Measurements from ENCODE around the gene BCORL1. TPM values are rescaled to one million over a fixed set of nuclear protein-coding genes. Genes with fewer than 3 reads are reported as not detected.

The BCORL1 gene
- total RNA-seq, 2 donors from 2014 or later, result 4.4 to 25.2 TPM

GRCh38 chrX:130079824-130080406 lies 97.5 kb downstream of the BCORL1 start:
- intact Hi-C loops (cut with DNase I), result loop anchor here (5.0 kb wide), 2 partner anchors 42 to 112 kb away; no protein-coding TSS in a partner anchor
- Histone ChIP-seq H3K4me3 (no peak overlapping the region), H3K27ac (no peak overlapping the region)

DNA sequence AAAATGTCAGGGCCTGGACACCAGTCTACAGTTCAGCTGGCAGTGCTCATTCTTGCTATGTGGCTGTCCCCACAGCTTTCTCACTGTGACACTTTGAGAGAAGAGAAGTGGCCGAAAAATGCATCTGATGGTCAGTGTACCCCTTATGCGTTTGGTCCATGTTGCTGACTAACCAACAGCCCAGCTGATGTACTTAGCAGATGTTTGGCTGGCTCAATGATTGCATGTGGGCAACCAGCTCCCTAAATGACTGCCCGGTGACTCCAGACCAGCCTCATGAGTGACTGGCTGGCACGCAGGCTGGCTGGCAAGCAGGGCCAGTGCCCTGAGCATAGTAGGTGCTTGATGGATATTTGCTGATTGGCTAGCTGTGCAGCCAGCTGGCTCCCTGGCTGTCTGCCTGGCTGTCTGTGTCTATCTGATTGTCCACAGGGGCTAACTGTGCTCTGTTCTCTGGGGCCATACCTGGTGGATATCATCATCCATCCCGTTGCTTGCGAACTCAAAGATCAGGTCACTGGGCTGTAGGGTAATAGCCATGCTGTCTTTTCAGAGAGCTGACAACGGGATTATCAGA lies 98.4 kb downstream of the BCORL1 start:
- intact Hi-C loops (cut with DNase I), result loop anchor here (5.0 kb wide), 2 partner anchors 41 to 111 kb away; no protein-coding TSS in a partner anchor
- Histone ChIP-seq H3K4me3 (no peak overlapping the region), H3K27me3 (replicated peaks; ENCODE audit: insufficient read depth) (no peaks in the 10 kb centered on the region), H3K9me3 (no peaks in the 10 kb centered on the region), H3K27ac (no peak overlapping the region), H3K4me1 (replicated peaks) (no peaks in the 10 kb centered on the region), H3K36me3 (no peaks in the 10 kb centered on the region)
- TF ChIP-seq POLR2A (IDR thresholded peaks at IDR 0.05), result no peak
- TF ChIP-seq, protein P1, sequence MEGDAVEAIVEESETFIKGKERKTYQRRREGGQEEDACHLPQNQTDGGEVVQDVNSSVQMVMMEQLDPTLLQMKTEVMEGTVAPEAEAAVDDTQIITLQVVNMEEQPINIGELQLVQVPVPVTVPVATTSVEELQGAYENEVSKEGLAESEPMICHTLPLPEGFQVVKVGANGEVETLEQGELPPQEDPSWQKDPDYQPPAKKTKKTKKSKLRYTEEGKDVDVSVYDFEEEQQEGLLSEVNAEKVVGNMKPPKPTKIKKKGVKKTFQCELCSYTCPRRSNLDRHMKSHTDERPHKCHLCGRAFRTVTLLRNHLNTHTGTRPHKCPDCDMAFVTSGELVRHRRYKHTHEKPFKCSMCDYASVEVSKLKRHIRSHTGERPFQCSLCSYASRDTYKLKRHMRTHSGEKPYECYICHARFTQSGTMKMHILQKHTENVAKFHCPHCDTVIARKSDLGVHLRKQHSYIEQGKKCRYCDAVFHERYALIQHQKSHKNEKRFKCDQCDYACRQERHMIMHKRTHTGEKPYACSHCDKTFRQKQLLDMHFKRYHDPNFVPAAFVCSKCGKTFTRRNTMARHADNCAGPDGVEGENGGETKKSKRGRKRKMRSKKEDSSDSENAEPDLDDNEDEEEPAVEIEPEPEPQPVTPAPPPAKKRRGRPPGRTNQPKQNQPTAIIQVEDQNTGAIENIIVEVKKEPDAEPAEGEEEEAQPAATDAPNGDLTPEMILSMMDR (IDR thresholded peaks at IDR 0.05), result no peak
- TF ChIP-seq POLR2AphosphoS5 (IDR thresholded peaks at IDR 0.05), result no peak
- WGBS, result 80% methylated on average over 2 of the region's 7 CpGs
- no peak for DNase-seq (ENCODE audit: low spot score)

More at GRCh38 chrX:130079824-130080406, 97.5 kb downstream of the BCORL1 start:
- no peaks in the 10 kb centered on the region for H3K4me1 ChIP-seq (replicated peaks)
- H3K27me3 ChIP-seq (replicated peaks; ENCODE audit: insufficient read depth), result no peaks in the 10 kb centered on the region
- WGBS, result 39% methylated on average over 8 of the region's 9 CpGs
- DNase-seq (ENCODE audit: low spot score), result peak; percentile 51
- no peak for TF ChIP-seq POLR2A (IDR thresholded peaks at IDR 0.05)
- TF ChIP-seq POLR2AphosphoS5 (IDR thresholded peaks at IDR 0.05), result peak; percentile 44
- TF ChIP-seq, protein P1 (IDR thresholded peaks at IDR 0.05), result peak in 3 of 4 experiments; percentile 63 to 68 (median 67)
- no peaks in the 10 kb centered on the region for H3K36me3 ChIP-seq
- no peaks in the 10 kb centered on the region for H3K9me3 ChIP-seq

DNA sequence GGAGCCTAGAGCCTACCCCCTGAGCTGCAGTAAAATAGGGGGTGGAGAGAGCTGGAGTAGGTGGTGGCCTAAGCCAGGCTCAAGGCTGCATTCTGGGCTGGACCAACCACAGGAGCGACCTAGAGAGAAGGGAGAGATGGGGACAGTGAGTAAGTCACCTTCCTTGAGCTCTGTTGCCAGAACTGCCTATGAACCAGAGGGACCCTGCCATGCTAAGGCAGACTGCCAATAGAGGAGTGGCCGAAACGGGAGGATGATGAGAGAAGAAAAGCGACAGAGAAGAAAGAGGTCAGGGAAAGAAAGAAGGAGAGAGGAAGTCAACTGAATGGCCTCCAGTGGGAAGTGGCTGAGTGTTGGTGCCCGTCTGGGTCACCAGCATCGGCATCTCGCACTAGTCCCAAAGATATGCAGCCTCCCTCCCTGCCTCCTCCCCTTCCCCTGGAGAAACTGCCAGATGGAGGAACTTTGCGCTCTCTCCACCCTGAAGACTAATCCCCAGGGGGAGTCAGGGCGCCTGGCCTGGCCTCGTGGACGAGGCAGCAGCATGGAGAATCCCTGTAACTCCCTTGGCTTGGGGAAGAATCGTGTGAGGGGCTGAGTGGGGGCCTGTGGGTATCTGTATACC lies 99.1 kb downstream of the BCORL1 start:
- DNase-seq (ENCODE audit: low spot score), result no peak
- Histone ChIP-seq H3K27me3 (replicated peaks; ENCODE audit: insufficient read depth) (no peaks in the 10 kb centered on the region), H3K9me3 (no peaks in the 10 kb centered on the region), H3K4me1 (replicated peaks) (no peaks in the 10 kb centered on the region), H3K4me3 (no peak overlapping the region), H3K27ac (no peak overlapping the region), H3K36me3 (no peaks in the 10 kb centered on the region)
- TF ChIP-seq, protein P1 (IDR thresholded peaks at IDR 0.05), result no peak
- TF ChIP-seq POLR2A (IDR thresholded peaks at IDR 0.05), result no peak
- TF ChIP-seq POLR2AphosphoS5 (IDR thresholded peaks at IDR 0.05), result no peak
- 50% methylated on average over 12 of the region's 12 CpGs for WGBS
- intact Hi-C loops (cut with DNase I), result loop anchor here (5.0 kb wide), 2 partner anchors 41 to 111 kb away; no protein-coding TSS in a partner anchor

- no peaks in the 10 kb centered on the region for H3K27me3 ChIP-seq (replicated peaks; ENCODE audit: insufficient read depth)
- H3K9me3 ChIP-seq, result no peaks in the 10 kb centered on the region
- no peak for DNase-seq (ENCODE audit: low spot score)
- H3K27ac ChIP-seq, result no peak overlapping the region
- intact Hi-C loops (cut with DNase I), result loop anchor here (5.0 kb wide), 2 partner anchors 40 to 110 kb away; no protein-coding TSS in a partner anchor
- no peaks in the 10 kb centered on the region for H3K36me3 ChIP-seq
- TF ChIP-seq, protein P1 (IDR thresholded peaks at IDR 0.05), result peak in 1 of 4 experiments; percentile 26
- no peak for TF ChIP-seq POLR2AphosphoS5 (IDR thresholded peaks at IDR 0.05)
- no peak overlapping the region for H3K4me3 ChIP-seq
- H3K4me1 ChIP-seq (replicated peaks), result no peaks in the 10 kb centered on the region
- WGBS, result 66% methylated on average over 27 of the region's 28 CpGs
These were observed 100.0 kb downstream of the BCORL1 start for GRCh38 chrX:130082244-130083106.
